ENCODE results near the gene GJA4. TPM values are rescaled to one million over a fixed set of nuclear protein-coding genes. Genes with fewer than 3 reads are reported as not detected.

GJA4 gene
- total and polyA plus RNA-seq, 2 of the 13 experiments (the other 11 are each of a cell fraction or from before 2014, with no cell fraction given): not detected

- Histone ChIP-seq H3K4me3 (replicated peaks in 1 of 3; ENCODE audit: insufficient read depth in 1 of 3, low read depth in 2 of 3, low read length in 3 of 3) (no peak overlapping the region), H3K4me2 (ENCODE audit: low read depth, low read length) (no peak overlapping the region), H3K36me3 (replicated peaks in 1 of 2; ENCODE audit: control insufficient read depth in 1 of 2, insufficient read depth in 2 of 2, low read length in 2 of 2) (no peaks in the 10 kb centered on the region), H4K20me1 (ENCODE audit: insufficient read depth, low read length) (no peaks in the 10 kb centered on the region), H2AFZ (ENCODE audit: low read length) (no peak overlapping the region), H3K9me3 (ENCODE audit: low read length) (no peaks in the 10 kb centered on the region), H3K27ac (ENCODE audit: extremely low read length, insufficient read depth, low read length) (no peak overlapping the region), H3K4me1 (ENCODE audit: insufficient read depth, low read length) (no peaks in the 10 kb centered on the region), H3K9ac (ENCODE audit: insufficient read depth, low read depth, low read length) (no peak overlapping the region), H3K79me2 (ENCODE audit: insufficient read depth, low read length) (no peaks in the 10 kb centered on the region), H3K27me3 (ENCODE audit: control insufficient read depth in 1 of 2, insufficient read depth in 2 of 2, low read length in 2 of 2) (0 out of 5 replicates have a peak, but pooled peaks cover 0 to 3% of the 10 kb centered on the region in 2 experiments)
- DNase-seq (ENCODE audit: low spot score) (no peak), ATAC-seq (no peak), FAIRE-seq (no peak)
- WGBS (ENCODE audit: low lambda C conversion rate): 33% methylated on average over 3 of the region's 3 CpGs
- intact Hi-C loops (cut with micrococcal nuclease; ENCODE audit: unreplicated experiment) (no loop called here), in situ Hi-C loops (cut with HindIII; ENCODE audit: extremely low pct_ligation_motif_present, low pct_unique_long_range_greater_than_20kb) (no loop called here)
- BruUV-seq (replicated peaks): no TSS peak
- no peak for TF ChIP-seq DZIP1 (CRISPR knock-in tag; IDR thresholded peaks at IDR 0.05)
- TF ChIP-seq TOPORS (CRISPR knock-in tag; IDR thresholded peaks at IDR 0.05): no peak
- TF ChIP-seq NCOR1 (IDR thresholded peaks at IDR 0.05; ENCODE audit: borderline replicate concordance, low read length): no peak
- TF ChIP-seq PHF21A (CRISPR knock-in tag; IDR thresholded peaks at IDR 0.05): no peak
- ChIA-PET CTCF (ENCODE audit: low intra/inter-chr PET ratio, low total read pairs) (no interaction called here), POLR2A (no interaction called here)
Observed at GRCh38 chr1:34803770-34804169, 11.0 kb downstream of the GJA4 start.

DNA sequence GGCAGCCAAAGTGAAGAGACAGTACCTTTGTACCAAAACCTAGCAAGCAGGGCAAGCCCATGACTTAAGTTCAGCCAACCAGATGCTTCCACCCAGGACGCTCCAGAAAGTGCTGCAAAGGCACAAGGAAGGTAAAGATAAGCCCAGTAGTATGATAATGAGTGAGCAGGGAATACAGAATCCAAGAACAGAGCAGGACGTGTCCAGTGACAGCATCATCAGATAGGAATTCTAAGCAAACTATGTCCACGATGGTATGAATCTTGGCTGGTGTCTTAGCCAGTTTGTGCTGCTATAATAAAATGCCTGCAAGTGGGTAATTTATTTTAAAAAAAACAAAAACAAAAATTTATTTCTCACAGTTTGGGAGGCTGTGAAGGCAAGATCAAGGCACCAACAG is 13.6 kb downstream of the GJA4 start:
- ATAC-seq (no peak), DNase-seq (ENCODE audit: low spot score) (no peak), FAIRE-seq (no peak)
- no peak overlapping the region for H2AFZ ChIP-seq (ENCODE audit: low read length)
- in situ Hi-C loops (cut with HindIII; ENCODE audit: extremely low pct_ligation_motif_present, low pct_unique_long_range_greater_than_20kb) (no loop called here), intact Hi-C loops (cut with micrococcal nuclease; ENCODE audit: unreplicated experiment) (no loop called here)
- H3K4me3 ChIP-seq (replicated peaks in 1 of 3; ENCODE audit: insufficient read depth in 1 of 3, low read depth in 2 of 3, low read length in 3 of 3): no peak overlapping the region
- CTCF ChIA-PET (ENCODE audit: low intra/inter-chr PET ratio, low total read pairs): no interaction called here
- H3K9me3 ChIP-seq (ENCODE audit: low read length): no peaks in the 10 kb centered on the region
- WGBS (ENCODE audit: low lambda C conversion rate): 7% methylated on average over 3 of the region's 3 CpGs
- POLR2A ChIA-PET: no interaction called here
- H3K36me3 ChIP-seq (replicated peaks in 1 of 2; ENCODE audit: control insufficient read depth in 1 of 2, insufficient read depth in 2 of 2, low read length in 2 of 2): no peaks in the 10 kb centered on the region
- H3K27me3 ChIP-seq (ENCODE audit: control insufficient read depth in 1 of 2, insufficient read depth in 2 of 2, low read length in 2 of 2): no peaks in the 10 kb centered on the region
- no peaks in the 10 kb centered on the region for H3K79me2 ChIP-seq (ENCODE audit: insufficient read depth, low read length)
- no peak overlapping the region for H3K9ac ChIP-seq (ENCODE audit: insufficient read depth, low read depth, low read length)
- no peak overlapping the region for H3K27ac ChIP-seq (ENCODE audit: extremely low read length, insufficient read depth, low read length)
- H3K4me2 ChIP-seq (ENCODE audit: low read depth, low read length): no peak overlapping the region
- no TSS peak for BruUV-seq (replicated peaks)
- no peaks in the 10 kb centered on the region for H3K4me1 ChIP-seq (ENCODE audit: insufficient read depth, low read length)
- no peaks in the 10 kb centered on the region for H4K20me1 ChIP-seq (ENCODE audit: insufficient read depth, low read length)
- TF ChIP-seq ATF6 (CRISPR knock-in tag; conservative IDR thresholded peaks at IDR 0.05): no peak
- TF ChIP-seq, protein P1, sequence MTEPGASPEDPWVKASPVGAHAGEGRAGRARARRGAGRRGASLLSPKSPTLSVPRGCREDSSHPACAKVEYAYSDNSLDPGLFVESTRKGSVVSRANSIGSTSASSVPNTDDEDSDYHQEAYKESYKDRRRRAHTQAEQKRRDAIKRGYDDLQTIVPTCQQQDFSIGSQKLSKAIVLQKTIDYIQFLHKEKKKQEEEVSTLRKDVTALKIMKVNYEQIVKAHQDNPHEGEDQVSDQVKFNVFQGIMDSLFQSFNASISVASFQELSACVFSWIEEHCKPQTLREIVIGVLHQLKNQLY (CRISPR knock-in tag; IDR thresholded peaks at IDR 0.05): no peak
- no peak for TF ChIP-seq ZNF292 (CRISPR knock-in tag; IDR thresholded peaks at IDR 0.05; ENCODE audit: borderline replicate concordance, low read depth)
- TF ChIP-seq CENPT (CRISPR knock-in tag; IDR thresholded peaks at IDR 0.05; ENCODE audit: low read depth): no peak
- TF ChIP-seq ZNF512B (CRISPR knock-in tag; IDR thresholded peaks at IDR 0.05; ENCODE audit: borderline replicate concordance): no peak
- TF ChIP-seq TCF7 (IDR thresholded peaks at IDR 0.05; ENCODE audit: low read depth): no peak
- TF ChIP-seq NFKB2 (CRISPR knock-in tag; IDR thresholded peaks at IDR 0.05; ENCODE audit: borderline replicate concordance): no peak

Data from HepG2 (cell line).